ENCODE data around the gene MINDY1.

MINDY1 gene

DNA sequence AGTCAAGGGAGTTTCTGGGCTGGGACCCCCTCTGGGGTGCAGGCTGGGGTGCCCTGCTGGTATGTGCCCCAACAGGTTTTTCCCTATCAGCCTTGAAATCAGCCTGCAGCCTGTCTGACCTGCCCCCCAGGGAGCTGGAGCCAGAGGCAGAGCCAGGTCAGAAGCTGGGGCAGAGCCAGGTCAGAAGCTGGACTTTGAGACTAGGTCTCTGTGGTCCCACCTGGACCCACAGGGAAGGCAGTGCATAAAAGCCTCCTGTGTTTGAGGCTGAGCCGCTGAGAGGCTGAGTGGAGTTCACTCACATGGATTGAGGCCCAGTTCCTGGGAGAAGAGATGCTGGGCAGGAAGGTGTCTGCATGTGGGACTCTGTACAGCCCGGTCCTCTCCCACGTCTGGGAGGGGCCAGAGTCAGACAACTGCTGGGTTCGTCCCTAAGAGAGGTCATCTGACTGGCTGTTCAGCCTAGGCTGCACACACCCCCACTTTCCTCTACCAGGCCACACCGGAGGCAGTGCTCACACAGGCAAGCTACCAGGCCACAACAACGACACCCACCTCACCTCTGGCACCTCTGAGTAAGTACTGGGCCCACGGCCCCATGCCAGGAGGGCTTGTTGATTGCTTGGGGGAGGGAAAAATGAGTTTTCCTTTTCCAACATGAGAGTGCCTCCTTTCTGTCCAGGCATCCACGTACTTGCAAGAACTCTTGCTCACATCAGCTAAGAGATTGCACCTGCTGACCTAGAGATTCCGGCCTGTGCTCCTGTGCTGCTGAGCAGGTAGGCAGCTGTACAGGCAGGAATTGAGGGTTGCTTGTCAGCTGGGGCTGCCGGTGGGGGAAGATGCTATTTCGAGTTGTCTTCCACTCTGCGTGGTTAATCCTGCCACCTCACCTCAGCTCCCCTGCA lies 24.6 kb downstream of the MINDY1 start, which contains the start of gene ANXA9:
Gene ANXA9 (plus strand): TSS at position 488 of the 908 bp plus-strand sequence. CDS start 814 bp downstream, outside the sequence.
- DNase-seq, result no peak

DNA sequence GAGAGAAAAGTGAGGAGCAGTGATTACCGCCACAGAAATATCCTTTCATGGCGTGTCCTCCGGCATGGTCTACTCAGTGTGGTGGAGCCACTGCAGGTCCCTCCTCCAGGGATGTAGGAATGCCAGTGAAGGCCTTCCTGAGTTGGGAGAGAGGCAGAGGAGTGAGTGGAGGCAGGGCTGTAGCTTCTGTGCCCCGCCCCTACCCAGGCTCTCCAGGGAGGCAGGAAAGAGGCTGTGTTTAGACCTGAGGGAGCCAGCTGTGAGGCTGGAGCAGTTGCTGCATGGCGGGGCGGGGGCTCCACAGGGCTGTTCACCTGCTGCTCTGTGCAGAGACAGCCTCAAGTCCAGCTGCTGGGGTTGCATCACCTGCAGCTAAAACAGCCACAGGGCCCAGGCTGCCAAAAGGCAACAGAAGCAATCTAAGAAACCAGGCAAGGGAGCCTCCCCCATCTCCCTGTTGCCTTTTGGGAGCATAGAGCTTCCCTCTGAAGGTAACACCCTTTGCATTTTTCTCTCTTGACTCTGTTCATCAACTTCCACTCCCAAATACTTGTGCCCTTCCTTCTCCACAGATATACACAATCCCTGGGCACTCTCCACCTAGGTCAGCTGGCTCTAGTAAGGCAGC lies 25.4 kb downstream of the MINDY1 start:
- peak; percentile 65 for DNase-seq

DNA sequence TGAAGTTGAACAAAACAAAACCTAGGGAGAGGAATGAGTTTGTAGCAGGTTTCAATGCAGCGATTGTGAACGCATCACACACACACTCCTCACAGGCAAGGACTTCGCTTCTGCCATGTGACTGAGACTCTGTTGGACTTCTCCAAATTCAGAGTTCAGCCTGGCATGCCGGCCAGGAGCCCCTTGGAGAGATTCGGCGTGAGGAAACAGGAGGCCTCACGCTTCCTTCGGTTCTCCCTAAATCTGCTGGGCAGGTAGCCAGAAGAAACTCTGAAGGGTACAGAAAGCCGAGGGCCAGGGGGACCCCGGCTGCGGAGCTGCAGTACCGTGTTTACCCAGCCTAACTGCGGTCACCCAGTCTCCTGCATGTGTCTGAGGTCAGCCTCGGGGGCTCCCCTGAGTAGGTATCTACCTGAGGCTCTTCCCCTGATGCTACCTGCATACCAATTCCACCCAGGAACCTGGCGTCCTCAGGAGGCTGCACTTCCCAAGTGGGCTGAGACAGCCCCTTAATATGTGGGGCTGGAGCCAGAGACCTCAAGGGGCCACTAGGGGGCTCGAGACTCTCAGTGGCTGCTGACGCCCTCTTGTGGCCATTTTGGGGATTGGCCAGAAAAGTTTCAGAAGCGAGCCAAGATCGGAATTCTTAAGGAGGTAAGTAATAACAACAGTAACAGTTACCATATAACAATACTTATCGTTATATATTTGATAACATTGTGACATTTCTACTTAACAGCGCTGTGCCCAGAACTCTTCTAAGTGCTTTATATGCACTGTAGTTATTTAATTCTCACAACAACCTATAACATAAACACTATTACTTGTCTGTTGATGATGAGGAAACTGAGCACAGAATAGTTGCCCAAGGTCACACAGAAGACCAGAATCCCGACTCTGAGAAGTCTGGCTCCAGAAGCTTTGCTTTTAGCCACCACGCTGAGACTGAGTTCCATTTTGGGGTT lies 27.3 kb downstream of the MINDY1 start:
- peak; percentile 69 for DNase-seq

DNA sequence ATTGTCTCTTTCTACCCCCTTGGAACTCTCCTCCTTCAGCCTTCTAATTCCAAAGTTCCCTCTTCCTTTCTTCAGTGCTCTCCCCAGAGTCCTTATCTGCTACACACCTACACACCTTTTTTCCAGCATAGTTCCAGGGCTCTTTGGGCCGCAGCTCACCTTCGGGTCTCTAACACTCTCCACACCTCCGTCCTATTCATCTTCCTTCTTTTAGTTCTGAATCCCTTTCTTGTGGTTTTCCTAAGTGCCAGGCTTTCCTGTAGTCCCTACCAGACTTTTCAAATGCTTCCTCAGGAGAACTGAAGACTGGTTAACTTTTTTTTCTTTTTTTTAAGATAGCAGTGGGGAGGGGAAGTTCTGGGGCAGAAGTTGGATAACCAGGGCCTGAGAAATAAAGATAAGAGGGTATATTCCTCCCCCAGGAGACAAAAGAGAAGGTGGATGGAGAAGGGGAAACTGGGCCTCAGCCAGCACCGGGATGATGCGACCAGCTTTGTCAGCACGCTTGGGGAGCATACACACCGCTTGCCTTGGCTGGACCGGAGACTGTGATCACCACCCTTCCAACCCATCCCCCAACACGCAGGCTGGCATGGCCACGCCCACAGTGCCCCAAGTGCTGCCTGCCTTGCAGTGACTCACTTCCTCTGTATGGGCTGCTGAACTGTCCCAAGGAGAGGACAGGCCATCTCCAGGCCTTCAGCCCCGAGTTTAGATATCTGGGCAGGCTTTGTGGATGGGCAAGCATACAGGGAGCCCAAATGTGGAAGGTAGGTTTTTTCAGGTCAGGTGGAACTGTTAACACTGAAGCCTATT lies 29.6 kb downstream of the MINDY1 start:
- no peak for DNase-seq

DNA sequence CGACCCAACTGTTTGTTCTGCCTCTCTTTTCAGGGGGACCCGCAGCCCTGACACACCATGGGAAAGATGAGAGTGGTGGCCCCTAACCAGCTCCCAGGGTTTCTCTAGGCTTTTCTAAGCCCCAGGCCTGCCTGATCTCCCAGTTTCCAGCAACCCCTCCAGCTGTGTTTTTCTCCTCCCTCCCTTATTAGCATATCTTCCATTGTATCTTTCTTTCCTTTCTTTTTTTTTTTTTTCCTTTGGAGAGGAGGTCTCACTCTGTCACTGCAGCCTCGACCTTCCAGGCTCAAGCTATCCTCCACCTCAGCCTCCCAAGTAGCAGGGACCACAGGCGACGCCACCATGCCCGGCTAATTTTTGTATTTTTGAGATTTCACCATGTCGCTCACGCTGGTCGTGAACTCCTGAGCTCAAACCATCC lies 30.3 kb downstream of the MINDY1 start:
- DNase-seq, result no peak

DNA sequence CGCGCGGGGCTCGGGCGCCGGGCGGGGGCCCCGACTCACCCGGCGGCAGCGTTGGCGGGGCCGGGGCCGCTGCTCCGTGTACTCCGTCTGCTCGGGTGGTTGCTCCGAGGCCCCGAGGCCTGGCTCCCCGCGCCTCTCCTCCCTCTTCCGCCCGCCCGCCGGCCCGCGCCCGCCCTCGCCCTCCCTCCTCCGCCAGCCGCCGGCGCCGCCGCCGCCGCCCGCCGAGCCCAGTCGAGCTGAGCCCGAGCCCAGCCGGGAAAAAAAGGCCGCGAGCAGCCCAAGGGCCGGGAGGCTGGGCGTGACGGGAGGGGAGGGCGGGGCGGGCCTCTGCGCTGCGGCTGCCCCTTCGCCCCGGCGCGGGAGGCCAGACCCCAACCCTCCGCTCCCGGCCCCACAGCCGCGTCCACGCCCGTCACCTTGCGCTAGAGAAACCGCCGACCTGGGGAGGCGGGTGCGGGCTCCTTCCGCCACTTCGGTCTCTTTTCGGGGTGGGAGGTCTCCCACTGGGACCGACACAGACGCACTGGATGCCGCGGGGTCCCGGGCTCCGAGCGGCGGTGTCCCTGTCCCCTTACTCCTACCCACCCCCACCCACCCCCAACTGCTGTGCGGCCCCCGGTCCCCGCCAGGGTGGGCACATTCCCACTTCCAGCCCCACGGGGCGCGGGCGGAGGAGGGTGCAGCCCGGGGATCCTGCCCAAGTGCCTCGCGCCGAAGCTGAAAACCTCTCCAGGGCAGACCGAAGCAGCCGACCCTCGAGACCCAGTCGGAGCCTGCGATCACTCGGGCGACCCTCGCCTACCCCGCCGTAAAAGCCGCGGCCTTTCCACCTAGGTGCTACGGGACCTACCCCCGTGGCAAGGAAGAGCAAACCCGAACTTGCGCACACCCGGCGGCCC lies 31.9 kb downstream of the MINDY1 start, which contains the start of gene CERS2:
Gene CERS2 (minus strand): TSS at position 256 of the 899 bp plus-strand sequence. CDS start 5,745 bp downstream, outside the sequence.
- peak; percentile 69 for DNase-seq

DNA sequence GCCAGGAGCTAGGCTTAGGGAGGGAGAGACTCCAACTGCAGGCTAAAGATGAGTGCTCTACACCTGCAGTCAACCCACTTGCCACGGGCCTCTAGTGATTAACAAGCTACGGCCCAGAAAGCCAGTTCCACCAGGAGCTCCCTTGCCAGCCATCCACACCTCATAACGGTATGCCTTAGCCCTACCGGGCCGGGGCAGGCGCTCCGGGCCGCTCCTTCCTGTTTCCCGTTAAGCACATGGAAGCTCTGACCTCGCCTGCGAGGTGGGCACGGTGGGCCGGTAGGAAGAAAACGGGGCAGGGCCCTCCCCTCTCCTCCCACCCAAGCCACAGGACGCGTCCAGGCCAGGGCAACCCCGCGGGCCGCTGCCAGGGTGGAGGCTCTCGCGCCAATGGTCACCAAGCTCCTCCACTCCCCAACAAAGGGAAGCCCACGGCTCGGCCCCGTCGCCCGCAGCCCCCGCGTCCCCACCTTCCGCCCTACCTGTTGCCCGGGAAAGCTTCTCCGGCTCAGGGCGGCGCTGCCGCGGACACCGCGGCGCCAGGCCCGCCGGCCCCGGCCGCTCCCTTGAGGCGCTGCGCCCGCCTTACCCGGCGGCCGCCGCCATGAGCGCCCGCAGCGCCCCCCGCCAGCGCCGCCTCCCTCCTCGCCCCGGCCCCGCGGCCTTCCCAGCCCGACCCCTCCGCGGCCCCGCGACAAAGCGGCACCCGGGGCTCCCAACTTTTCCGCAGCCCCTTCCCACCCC lies 32.7 kb downstream of the MINDY1 start:
- peak; percentile 22 for DNase-seq

DNA sequence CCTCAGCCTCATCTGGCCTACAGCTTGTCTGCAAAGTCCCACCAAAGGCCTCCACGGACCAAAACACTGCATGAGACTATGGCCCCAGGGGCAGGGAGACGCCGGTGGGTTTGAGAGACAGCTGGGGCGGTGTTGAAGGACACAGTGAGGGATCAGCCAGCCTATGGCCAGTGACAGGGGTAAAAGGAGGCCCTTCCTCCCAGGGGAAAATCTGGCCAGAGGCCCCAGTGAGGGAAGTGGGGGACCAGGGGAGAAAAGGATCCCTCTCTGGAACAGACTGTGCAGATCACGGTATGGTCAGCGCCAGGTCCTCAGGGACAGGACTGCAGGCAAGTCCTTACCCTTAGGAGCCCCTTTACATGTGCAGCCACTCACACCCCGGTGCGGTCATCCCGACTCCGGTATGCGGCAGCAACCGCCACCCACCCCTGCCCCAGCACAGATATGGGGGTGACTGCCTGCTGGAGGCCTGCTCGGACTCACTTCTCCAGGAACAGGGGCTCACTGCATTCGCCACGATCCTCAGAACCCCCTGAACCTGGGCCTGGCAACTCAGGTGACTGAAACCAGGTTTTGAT lies 33.4 kb downstream of the MINDY1 start:
- DNase-seq, result no peak

DNA sequence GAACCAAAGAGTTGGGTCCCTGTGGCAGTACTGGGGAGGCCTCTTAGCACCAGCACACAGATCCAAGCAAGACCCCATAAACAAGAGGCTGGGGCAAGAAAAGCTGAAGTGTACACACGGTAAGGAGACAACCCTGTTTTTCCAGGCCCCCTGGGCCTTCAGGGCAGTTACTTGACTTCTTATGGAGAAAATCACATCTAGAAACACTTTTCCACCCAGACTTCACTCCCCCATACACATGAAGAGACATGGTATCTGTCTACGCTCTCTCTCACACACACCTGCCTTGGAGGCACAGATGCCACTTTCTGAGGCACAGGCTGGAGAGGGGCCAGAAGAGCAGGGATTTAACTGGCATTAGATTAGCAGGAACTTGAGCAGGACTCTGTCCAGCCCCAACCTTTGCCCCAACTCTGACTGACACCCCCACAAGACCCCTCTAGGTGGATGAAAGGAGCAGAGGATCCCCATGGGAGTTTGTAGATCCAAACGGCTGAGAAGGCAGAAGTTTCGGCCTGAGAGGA lies 34.2 kb downstream of the MINDY1 start:
- no peak for DNase-seq

DNA sequence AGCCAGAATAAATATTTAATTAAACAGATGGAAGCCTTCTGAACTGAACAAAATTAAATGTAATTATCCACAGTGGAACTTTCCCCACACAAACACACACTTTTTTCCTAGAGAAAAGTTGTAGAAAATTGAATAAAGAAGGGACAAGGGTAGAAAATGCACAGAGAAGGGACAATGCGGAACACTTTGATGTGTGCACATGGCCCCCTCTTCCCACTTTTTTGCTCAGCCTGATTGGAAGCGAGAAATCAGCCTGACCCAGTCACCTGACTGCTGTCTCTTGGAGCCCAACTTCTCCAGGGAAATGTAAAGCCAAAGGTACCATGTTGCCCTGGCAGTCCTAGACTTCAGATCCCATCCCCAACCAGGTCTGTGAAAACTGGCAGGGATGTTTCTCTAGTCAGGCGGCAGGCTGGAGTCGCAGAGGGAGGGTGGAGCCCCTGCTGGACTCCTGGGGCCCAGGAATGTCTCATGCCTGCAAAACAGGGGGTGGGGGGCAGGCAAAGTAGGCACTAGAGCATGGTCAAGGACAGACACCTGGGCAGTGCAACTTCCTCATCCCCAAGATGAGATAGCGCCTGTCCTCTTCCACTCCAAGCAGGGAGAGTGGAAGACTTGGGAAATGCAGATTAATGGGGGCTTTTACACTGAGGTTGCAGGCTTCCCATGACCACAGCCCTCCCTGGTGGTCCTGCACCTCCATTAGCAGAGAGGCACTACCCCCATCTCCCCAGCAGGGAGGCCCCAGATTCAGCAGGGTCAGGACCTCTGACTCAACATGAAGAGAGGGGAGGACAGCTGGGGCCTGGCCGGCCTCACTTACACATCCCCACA lies 34.9 kb downstream of the MINDY1 start:
- DNase-seq, result no peak

DNA sequence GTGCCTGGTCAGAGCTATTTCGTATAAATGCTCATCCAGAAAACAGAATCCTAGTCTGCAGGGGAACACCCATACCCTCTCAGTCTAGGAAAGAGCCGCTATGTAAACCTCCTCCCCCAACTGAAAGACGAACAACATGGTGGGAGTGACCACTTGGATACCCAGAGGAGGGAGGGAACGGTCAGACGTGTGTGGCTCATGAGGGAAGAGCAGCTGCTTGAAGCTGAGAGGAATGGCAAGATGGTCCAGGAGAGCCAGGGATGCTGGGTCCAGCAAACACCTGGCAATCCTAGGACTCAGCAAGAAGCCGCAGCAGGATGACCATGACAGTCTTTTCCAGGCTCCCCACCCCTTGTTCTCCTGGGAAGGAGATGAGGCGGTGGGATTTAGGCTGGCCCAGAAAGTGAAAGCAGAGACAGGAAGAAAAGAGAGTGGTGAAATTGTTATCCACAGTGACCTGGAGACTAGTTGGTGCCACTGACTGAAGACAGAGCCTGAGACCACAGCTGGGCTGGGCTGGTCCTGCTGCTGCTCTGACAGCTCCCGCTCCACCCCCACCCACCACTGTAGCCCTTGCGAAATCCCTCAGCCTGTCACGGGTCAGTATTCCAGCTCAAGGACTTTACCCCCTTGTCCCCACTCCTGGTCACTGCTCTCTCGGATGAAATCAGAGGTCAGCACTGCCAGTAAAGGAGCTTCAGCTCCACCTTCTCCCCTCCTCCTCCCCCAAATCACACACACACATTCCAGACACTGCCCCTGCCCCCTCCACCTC lies 35.7 kb downstream of the MINDY1 start:
- DNase-seq, result no peak

DNA sequence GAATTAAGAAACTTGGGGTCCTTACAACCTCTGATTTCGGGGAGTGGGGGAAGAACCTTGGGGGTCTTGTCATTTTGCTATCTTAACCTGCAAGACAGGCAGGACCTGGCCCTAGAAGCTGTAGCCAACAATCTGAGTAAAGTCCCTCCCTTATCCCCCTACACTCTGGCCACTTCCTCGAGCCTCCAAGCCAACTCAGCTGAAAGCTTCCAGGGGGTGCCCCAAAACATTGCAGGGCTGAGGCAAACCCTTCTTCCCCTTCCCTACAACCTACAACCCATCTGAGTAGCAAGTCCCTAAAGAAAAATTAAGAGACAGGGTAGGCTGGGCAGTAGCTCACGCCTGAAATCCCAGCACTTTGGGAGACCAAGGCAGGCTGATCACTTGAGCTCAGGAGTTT lies 37.1 kb downstream of the MINDY1 start:
- DNase-seq, result no peak

DNA sequence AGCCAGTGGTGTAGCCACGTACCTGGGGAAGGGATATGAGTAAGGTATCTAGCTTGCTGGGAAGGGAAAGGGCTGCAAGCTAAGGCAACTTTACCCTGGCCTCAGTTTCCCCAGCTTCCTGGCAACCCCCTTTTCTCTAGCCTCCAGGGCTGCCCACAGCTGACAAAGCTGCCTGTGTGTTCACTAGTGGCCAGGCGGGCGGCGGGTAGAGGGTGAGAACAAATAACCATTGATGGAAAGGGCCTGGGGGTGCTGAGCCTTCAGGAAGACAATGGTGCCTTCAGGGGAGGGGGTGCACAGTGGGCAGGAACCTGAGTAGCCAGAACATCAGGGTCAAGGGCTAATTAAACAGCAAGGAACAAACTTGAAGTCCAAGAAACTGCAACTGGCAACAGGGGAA lies 38.2 kb downstream of the MINDY1 start:
- no peak for DNase-seq

DNA sequence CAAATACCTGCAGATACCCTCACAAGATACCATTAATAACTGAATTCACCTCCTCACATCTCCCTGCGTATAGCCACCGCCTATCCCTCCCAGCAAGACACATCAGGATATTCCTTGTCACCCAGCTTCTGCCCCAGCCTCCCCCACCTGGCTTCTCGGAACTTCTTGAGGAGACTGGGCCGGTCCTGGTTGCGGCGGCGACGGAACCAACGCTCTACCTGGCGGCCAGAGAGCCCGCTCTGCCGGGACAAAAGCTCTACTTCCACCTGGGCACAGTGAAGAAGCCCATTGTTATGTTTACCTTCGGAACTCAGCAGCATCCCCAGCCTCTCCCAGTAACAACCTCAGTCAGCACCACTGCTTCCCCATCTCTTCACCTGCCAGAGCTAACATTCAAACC lies 38.8 kb downstream of the MINDY1 start:
- no peak for DNase-seq

DNA sequence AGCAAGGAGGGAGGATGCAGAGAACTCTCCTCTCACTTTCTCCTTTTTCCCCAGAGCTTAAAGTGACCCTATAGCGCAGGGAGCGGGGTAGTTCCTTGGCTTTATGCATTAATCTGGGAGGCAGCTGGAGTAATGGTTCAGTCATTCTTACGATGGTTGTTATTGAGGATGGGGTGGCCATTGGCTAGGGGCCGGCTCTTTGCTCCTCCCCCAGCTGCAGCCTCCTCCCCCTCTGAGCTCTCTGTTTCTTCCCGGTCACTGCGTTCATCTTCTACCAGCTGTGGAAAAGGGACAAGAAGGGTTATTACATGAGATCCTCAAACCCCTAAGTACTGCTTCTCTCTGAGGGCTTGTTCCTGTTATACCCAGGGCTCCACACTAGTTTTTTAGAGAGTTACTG lies 40.7 kb downstream of the MINDY1 start:
- no peak for DNase-seq

DNA sequence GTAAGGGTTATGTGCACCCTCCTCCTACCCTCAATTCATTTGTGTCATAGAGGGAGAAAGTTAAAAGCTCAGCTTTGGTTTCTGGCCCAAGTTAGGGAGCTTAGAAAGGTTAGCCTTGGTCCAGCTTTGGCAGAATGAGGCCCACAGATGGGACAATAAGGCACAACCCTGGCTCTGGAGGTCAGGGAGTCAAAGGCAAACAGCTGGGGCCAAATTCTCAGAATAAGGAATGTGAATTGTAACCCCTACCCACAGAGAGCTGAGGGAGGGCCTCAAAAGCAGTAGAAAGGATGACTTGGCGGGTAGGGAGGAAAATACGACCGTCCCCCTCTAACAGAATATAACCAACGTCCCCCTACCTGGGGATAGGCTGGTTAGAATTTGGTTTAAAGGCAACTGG lies 41.1 kb downstream of the MINDY1 start:
- DNase-seq, result no peak

DNA sequence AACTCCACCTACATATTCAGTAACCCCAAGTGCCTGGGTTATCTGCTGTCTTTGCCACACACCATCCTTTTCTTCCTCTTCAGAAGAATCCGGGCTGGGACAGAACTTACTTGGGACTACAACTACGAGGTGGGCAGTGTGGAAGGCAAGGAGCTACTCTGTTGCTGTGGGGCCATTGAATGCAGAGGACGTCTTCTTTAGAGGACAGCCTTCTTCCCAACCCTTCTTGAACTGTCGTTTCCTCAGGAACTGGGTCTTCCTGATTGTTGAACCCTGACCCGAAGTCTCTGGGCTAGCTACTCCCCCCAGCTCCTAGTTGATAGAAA lies 42.6 kb downstream of the MINDY1 start:
- no peak for DNase-seq
